C4-2B (cell line): ENCODE data around the gene NEIL1.

Experiments used
- CTCF ChIP-seq: fragments of 450-650 bp; conservative IDR thresholded peaks from 2 replicates; pipeline ENCODE4 v1.5.1; 2017; ENCODE audit warnings: mild to moderate bottlenecking
- ZFX ChIP-seq: fragments of 450-650 bp; IDR thresholded peaks from 2 replicates; pipeline ENCODE4 v1.6.1; 2017

GRCh38 chr15:75342221-75342620, 4.6 kb upstream of the NEIL1 start:
- no peak for TF ChIP-seq CTCF
- TF ChIP-seq ZFX = no peak
